SW 1271 (cell line): Measurements from ENCODE around the gene ANXA4.

Experiments
- DNase-seq, 2 experiments: peaks; one replicate each; lab custom pipeline; 2025; lab: John Stamatoyannopoulos, UW

The ANXA4 gene

DNA sequence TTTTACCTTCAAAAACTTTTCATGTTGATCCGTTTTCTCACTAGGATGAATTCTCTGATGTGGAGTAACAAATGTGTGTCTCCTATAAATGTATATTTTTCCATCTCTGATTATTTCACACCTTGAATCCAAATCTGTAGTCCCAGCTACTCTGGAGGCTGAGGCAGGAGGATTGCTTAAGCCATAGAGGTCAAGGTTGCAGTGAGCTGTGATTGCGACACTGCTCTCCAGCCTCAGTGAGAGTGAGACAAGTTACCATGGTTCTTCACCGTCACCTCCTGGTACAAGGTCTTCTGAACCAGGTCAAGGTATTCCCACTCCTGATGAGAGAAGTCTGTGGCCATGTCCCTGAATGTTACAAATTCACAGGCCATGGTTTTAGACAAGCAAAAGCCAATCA lies 102.6 kb downstream of the ANXA4 start:
- DNase-seq = no peak

DNA sequence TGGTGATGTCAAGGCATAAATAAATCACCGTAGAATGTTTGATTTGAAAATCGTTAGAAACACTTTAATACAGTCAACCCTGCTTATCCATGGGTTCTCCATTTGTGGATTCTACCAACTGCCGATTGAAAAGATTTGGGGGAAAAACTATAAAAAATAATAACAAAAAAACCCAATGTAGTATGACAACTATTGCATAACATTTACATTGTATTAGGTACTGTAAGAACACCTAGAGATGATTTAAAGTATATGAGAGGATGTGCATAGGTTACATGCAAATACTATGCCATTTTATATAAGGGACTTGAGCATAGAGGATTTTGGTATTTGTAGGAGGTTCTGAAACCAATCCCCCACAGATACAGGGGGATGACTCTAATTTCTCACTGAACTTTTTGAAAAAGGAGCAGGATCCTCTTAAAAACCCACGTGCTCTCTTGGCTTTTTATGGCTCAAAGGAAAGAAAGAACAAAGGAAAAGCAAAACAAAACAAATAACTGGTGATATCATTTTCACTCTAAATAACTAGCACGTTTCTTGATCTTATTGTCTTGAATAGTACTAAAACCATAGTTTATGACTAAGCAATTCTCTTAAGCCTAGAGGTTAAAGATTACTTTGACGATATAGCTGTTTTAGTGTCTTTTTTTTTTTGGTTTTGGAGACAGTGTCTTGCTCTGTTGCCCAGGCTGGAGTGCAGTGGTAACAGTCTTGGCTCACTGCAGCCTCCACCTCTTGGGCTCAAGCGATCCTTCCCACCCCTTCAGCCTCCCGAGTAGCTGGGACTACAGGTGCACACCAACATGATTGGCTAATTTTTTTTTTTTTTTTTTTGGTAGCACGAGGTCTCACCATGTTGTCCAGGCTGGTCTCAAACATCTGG lies 104.5 kb downstream of the ANXA4 start:
- DNase-seq = no peak

DNA sequence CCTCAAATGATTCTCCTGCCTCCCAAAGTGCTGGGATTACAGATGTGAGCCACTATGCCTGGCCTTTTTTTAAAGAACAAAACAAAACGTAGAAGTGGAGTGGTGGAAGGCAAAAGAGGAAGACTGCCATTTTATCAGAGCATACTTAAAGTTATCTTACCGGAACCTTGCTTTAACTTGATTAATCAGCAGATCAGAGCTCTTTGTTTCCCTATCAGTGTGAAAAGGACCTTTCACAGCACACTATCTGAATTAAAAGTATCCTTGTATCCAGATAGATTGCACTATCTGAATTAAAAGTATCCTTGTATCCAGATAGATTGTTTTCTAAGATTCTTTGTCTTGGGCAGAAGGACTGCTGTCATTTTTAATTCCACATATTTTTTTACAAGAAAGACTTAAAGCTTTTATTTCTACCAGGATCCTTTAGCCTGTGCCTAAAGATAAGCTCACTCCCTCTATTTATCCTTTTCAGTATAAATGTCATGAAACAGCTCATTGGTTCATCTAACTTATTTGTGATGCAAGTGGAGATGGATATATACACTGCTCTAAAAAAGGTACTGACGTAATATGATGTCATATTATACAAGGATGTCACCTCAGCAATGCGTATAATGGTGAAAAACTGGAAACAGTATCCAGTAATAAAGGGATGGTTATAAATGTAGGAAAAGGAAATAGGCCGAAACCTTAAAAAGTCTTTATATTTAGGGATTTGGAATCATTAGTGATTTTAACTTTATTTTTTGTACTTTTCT lies 105.3 kb downstream of the ANXA4 start:
- DNase-seq = no peak

DNA sequence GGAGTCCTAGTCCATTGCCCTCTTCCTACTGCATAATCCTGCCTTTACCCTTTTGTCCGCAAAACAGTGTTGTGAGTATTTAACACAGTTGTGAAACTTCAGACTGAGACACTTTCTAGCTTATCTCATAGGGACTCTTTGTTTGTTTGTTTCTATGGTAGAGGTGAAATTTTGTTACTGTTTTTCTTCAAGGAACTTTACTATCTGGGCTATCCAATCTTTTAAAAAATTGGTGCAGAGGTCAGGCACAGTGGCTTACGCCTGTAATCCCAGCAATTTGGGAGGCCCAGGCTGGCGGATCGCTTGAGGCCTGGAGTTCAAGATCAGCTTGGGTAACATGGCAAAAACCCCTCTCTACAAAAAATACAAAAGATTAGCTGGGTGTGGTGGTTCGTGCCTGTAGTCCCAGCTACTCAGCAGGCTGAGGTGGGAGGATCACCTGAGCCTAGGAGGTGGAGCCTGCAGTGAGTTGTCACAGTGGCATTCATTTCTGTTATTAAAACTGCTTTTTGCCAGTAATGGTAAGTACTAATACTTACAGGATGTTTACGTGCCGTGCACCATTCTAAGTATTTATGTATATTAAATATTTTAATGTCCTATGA lies 106.4 kb downstream of the ANXA4 start:
- no peak for DNase-seq

DNA sequence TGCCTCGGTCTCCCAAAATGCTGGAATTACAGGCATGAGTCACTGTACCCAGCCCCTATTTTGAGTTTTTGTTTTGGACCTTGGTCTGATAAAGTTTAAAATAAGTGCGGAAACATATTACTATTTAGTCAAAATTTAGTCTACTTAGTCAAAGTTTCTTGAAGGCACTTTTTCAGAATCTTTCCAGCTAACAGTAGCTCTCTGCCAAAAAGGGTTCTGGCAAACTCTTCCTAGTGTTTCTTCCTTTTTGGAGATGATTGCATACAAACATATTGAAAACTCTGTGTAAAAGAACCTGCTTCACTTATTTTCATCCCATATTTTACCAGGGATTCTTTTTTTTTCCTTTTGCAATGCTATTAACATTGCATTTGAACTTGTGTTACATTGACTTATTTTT lies 116.3 kb downstream of the ANXA4 start:
- DNase-seq = no peak

DNA sequence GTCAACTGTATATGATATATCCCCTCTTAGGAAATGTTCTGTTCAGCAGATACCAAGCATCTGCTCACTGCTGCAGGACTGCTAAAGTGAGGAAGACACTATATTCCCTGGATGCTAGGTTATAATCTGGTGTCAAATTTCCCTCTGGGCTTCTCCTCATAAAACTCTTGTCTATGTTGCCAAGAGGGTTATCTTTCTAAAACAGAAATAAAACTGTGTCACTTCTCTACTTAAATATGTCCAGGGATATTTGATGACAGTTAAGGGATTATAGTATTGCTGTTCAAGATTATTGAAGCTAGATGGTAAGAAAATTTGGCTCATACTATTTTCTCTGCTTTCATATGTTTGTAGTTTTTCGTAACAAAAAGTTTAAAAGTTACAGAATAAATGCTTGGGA lies 121.4 kb downstream of the ANXA4 start:
- no peak for DNase-seq
